ENCODE data around the gene TES. TPM values are rescaled to one million over a fixed set of nuclear protein-coding genes. Genes with fewer than 3 reads are reported as not detected.
A peak's percentile ranks its signal among the peaks of the same experiment; 100 is the strongest.

The TES gene
- total and polyA plus RNA-seq, 2 of the 13 experiments (the other 11 are each of a cell fraction or from before 2014, with no cell fraction given) = 21.6 to 23.0 TPM

DNA sequence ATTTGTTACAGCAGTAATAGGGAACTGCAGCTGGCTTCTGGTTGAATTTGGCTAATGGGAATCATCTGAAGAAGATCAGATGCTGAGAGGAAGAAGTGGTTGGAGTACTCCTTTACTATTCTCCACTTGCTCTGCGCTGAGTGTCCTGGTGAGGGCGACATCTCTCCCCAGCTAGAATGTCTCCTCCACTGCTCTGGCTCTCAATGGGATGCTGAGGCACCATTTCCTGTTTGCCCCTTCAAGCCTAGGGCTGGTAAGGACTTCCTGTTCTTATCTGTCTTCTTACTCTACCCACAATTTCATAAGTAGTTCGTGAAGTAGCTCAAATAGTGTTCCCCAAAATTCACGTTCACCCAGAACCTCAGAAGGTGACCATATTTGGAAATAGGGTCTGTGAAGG lies 43.2 kb upstream of the TES start:
- no peak overlapping the region for H3K4me2 ChIP-seq (ENCODE audit: low read depth, low read length)
- intact Hi-C loops (cut with micrococcal nuclease; ENCODE audit: unreplicated experiment) = loop anchor here (10.0 kb wide), 1 partner anchor 358 kb away; the partner anchor contains the start of gene CAV1
- no peak overlapping the region for H3K4me3 ChIP-seq (replicated peaks in 1 of 3; ENCODE audit: insufficient read depth in 1 of 3, low read depth in 2 of 3, low read length in 3 of 3)
- peaks cover 4 to 30% of the 10 kb centered on the region in 2 experiments; a peak in 3 of 5 replicates for H3K27me3 ChIP-seq (ENCODE audit: control insufficient read depth in 1 of 2, insufficient read depth in 2 of 2, low read length in 2 of 2)
- no peak for FAIRE-seq
- H3K9ac ChIP-seq (ENCODE audit: insufficient read depth, low read depth, low read length) = no peak overlapping the region
- no peak overlapping the region for H3K27ac ChIP-seq (ENCODE audit: extremely low read length, insufficient read depth, low read length)
- ChIA-PET POLR2A (no interaction called here), CTCF (ENCODE audit: low intra/inter-chr PET ratio, low total read pairs) (interaction anchor here (1.5 kb wide), 1 partner anchor 69 kb away, joined by 4 read pairs; no protein-coding TSS in a partner anchor)
- BruUV-seq (replicated peaks) = no TSS peak
- H3K9me3 ChIP-seq (ENCODE audit: low read length) = no peaks in the 10 kb centered on the region
- in situ Hi-C loops (cut with HindIII; ENCODE audit: extremely low pct_ligation_motif_present, low pct_unique_long_range_greater_than_20kb) = loop anchor here (25.0 kb wide), 1 partner anchor 645 kb away; no protein-coding TSS in a partner anchor
- H4K20me1 ChIP-seq (ENCODE audit: insufficient read depth, low read length) = no peaks in the 10 kb centered on the region
- ATAC-seq = 0 out of 3 replicates have a peak, but pooled peaks have one; percentile 16
- H3K79me2 ChIP-seq (ENCODE audit: insufficient read depth, low read length) = no peaks in the 10 kb centered on the region
- peaks cover 41% of the 10 kb centered on the region for H3K4me1 ChIP-seq (ENCODE audit: insufficient read depth, low read length)
- WGBS (ENCODE audit: low lambda C conversion rate) = 62% methylated on average over 4 of the region's 4 CpGs
- no peaks in the 10 kb centered on the region for H3K36me3 ChIP-seq (replicated peaks in 1 of 2; ENCODE audit: control insufficient read depth in 1 of 2, insufficient read depth in 2 of 2, low read length in 2 of 2)
- H2AFZ ChIP-seq (ENCODE audit: low read length) = no peak overlapping the region
- TF ChIP-seq, protein P1, sequence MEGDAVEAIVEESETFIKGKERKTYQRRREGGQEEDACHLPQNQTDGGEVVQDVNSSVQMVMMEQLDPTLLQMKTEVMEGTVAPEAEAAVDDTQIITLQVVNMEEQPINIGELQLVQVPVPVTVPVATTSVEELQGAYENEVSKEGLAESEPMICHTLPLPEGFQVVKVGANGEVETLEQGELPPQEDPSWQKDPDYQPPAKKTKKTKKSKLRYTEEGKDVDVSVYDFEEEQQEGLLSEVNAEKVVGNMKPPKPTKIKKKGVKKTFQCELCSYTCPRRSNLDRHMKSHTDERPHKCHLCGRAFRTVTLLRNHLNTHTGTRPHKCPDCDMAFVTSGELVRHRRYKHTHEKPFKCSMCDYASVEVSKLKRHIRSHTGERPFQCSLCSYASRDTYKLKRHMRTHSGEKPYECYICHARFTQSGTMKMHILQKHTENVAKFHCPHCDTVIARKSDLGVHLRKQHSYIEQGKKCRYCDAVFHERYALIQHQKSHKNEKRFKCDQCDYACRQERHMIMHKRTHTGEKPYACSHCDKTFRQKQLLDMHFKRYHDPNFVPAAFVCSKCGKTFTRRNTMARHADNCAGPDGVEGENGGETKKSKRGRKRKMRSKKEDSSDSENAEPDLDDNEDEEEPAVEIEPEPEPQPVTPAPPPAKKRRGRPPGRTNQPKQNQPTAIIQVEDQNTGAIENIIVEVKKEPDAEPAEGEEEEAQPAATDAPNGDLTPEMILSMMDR (CRISPR knock-in tag; IDR thresholded peaks at IDR 0.05) = peak; percentile 24; the same call in 1 of the 2 replicates
- TF ChIP-seq ZNF333 (CRISPR knock-in tag; IDR thresholded peaks at IDR 0.05; ENCODE audit: borderline replicate concordance) = no peak
- DNase-seq (ENCODE audit: low spot score) = no peak

DNA sequence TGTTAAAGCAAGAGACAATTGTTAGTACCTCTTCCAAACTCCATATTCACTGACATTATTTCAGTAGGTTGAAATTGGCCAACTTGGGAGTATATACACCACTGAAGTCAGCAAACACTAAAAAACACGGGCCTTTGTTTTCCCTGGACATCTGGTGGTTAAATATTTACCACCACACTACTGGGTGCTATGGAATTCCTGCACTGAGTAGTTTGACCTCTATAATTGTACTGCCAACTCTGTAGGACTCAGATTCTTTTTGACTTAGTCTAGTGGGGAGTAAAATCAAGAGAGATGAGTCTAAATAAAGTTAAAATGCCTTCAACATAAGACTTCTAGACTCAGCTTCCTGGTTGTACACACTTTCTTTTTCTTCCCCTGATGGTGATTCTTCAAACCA lies 41.3 kb upstream of the TES start:
- Histone ChIP-seq H3K27ac (ENCODE audit: extremely low read length, insufficient read depth, low read length) (no peak overlapping the region), H3K9me3 (ENCODE audit: low read length) (no peaks in the 10 kb centered on the region), H4K20me1 (ENCODE audit: insufficient read depth, low read length) (no peaks in the 10 kb centered on the region), H3K4me3 (replicated peaks in 1 of 3; ENCODE audit: insufficient read depth in 1 of 3, low read depth in 2 of 3, low read length in 3 of 3) (peak overlapping the region in 1 of 3 experiments; percentile 13; a peak in 1 of 6 replicates), H3K4me1 (ENCODE audit: insufficient read depth, low read length) (peaks cover 53% of the 10 kb centered on the region), H3K9ac (ENCODE audit: insufficient read depth, low read depth, low read length) (no peak overlapping the region), H3K36me3 (replicated peaks in 1 of 2; ENCODE audit: control insufficient read depth in 1 of 2, insufficient read depth in 2 of 2, low read length in 2 of 2) (no peaks in the 10 kb centered on the region), H3K27me3 (ENCODE audit: control insufficient read depth in 1 of 2, insufficient read depth in 2 of 2, low read length in 2 of 2) (peaks cover 4 to 32% of the 10 kb centered on the region in 2 experiments; a peak in 3 of 5 replicates), H3K4me2 (ENCODE audit: low read depth, low read length) (peak overlapping the region; percentile 60), H3K79me2 (ENCODE audit: insufficient read depth, low read length) (no peaks in the 10 kb centered on the region), H2AFZ (ENCODE audit: low read length) (no peak overlapping the region)
- intact Hi-C loops (cut with micrococcal nuclease; ENCODE audit: unreplicated experiment) = loop anchor here (10.0 kb wide), 1 partner anchor 356 kb away; the partner anchor contains the start of gene CAV1
- BruUV-seq (replicated peaks) = no TSS peak
- DNase-seq (ENCODE audit: low spot score) (peak; percentile 92), FAIRE-seq (peak; percentile 54), ATAC-seq (peak; percentile 98)
- POLR2A ChIA-PET = no interaction called here
- in situ Hi-C loops (cut with HindIII; ENCODE audit: extremely low pct_ligation_motif_present, low pct_unique_long_range_greater_than_20kb) = loop anchor here (25.0 kb wide), 1 partner anchor 643 kb away; no protein-coding TSS in a partner anchor
- CTCF ChIA-PET (ENCODE audit: low intra/inter-chr PET ratio, low total read pairs) = interaction anchor here (0.7 kb wide), 1 partner anchor 30 kb away, joined by 3 read pairs; no protein-coding TSS in a partner anchor
- WGBS (ENCODE audit: low lambda C conversion rate) = 0% methylated on average over 1 of the region's 1 CpG
- TF ChIP-seq MEF2D (CRISPR knock-in tag; IDR thresholded peaks at IDR 0.05) (no peak), ZNF256 (CRISPR knock-in tag; conservative IDR thresholded peaks at IDR 0.05) (no peak), MIER3 (CRISPR knock-in tag; IDR thresholded peaks at IDR 0.05; ENCODE audit: borderline replicate concordance) (0 out of 2 replicates have a peak, but pooled peaks have one; percentile 41), RCOR2 (CRISPR knock-in tag; IDR thresholded peaks at IDR 0.05) (peak; percentile 76; the same call in 1 of the 2 replicates), KLF6 (CRISPR knock-in tag; IDR thresholded peaks at IDR 0.05) (no peak), ZNF780A (CRISPR knock-in tag; IDR thresholded peaks at IDR 0.05) (no peak), HNRNPL (IDR thresholded peaks at IDR 0.05; ENCODE audit: low read depth, low read length) (no peak)
- TF ChIP-seq, protein P2, sequence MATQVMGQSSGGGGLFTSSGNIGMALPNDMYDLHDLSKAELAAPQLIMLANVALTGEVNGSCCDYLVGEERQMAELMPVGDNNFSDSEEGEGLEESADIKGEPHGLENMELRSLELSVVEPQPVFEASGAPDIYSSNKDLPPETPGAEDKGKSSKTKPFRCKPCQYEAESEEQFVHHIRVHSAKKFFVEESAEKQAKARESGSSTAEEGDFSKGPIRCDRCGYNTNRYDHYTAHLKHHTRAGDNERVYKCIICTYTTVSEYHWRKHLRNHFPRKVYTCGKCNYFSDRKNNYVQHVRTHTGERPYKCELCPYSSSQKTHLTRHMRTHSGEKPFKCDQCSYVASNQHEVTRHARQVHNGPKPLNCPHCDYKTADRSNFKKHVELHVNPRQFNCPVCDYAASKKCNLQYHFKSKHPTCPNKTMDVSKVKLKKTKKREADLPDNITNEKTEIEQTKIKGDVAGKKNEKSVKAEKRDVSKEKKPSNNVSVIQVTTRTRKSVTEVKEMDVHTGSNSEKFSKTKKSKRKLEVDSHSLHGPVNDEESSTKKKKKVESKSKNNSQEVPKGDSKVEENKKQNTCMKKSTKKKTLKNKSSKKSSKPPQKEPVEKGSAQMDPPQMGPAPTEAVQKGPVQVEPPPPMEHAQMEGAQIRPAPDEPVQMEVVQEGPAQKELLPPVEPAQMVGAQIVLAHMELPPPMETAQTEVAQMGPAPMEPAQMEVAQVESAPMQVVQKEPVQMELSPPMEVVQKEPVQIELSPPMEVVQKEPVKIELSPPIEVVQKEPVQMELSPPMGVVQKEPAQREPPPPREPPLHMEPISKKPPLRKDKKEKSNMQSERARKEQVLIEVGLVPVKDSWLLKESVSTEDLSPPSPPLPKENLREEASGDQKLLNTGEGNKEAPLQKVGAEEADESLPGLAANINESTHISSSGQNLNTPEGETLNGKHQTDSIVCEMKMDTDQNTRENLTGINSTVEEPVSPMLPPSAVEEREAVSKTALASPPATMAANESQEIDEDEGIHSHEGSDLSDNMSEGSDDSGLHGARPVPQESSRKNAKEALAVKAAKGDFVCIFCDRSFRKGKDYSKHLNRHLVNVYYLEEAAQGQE (IDR thresholded peaks at IDR 0.05; ENCODE audit: borderline replicate concordance in 1 of 2, low read depth in 1 of 2, low read length in 2 of 2) = peak in 1 of 2 experiments; percentile 70; a peak in 1 of 4 replicates
- TF ChIP-seq, protein P3, sequence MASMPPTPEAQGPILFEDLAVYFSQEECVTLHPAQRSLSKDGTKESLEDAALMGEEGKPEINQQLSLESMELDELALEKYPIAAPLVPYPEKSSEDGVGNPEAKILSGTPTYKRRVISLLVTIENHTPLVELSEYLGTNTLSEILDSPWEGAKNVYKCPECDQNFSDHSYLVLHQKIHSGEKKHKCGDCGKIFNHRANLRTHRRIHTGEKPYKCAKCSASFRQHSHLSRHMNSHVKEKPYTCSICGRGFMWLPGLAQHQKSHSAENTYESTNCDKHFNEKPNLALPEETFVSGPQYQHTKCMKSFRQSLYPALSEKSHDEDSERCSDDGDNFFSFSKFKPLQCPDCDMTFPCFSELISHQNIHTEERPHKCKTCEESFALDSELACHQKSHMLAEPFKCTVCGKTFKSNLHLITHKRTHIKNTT (CRISPR knock-in tag; IDR thresholded peaks at IDR 0.05) = no peak

All from HepG2 (cell line).